HepG2 (cell line): Measurements from ENCODE around the gene PDGFB. TPM values are rescaled to one million over a fixed set of nuclear protein-coding genes. Genes with fewer than 3 reads are reported as not detected.

Source experiments
- ATF2 ChIP-seq: sonication (generic); formaldehyde crosslinking; IDR thresholded peaks from 2 replicates; pipeline ENCODE4 v1.4.0; 2020; ENCODE audit warnings: missing genetic modification reagents
- BCL6 ChIP-seq: IDR thresholded peaks from 2 replicates; pipeline ENCODE4 v1.6.1; 2016; ENCODE audit warnings: missing genetic modification reagents, missing compliant biosample characterization
- BRCA1 ChIP-seq: sonication (generic); formaldehyde crosslinking; IDR thresholded peaks from 2 replicates; pipeline ENCODE4 v1.4.0; 2020; ENCODE audit warnings: missing genetic modification reagents
- CEBPG ChIP-seq: IDR thresholded peaks from 2 replicates; pipeline ENCODE4 v1.6.1; 2016
- CREB1 ChIP-seq, 2 experiments: fragments of 450-650 bp in 1 of 2; IDR thresholded peaks; 2 replicates each; pipeline ENCODE4 v1.6.1; 2016 to 2017; ENCODE audit warnings: control low read depth in 1 of 2, mild to moderate bottlenecking in 1 of 2, missing compliant biosample characterization in 1 of 2, missing genetic modification characterization in 1 of 2
- CTCF ChIP-seq: sonication (generic); formaldehyde crosslinking; IDR thresholded peaks from 2 replicates; pipeline ENCODE4 v1.5.0; 2020; ENCODE audit warnings: mild to moderate bottlenecking, missing genetic modification reagents, moderate library complexity
- ETV5 ChIP-seq: IDR thresholded peaks from 2 replicates; pipeline ENCODE4 v1.6.1; 2018; ENCODE audit warnings: missing biosample characterization, missing genetic modification reagents, inconsistent platforms, borderline replicate concordance
- FOSL2 ChIP-seq: sonication (generic); formaldehyde crosslinking; IDR thresholded peaks from 2 replicates; pipeline ENCODE4 v1.4.0; 2020; ENCODE audit warnings: missing genetic modification reagents
- JUND ChIP-seq: sonication (generic); formaldehyde crosslinking; IDR thresholded peaks from 2 replicates; pipeline ENCODE4 v1.8.0; 2022; ENCODE audit warnings: mild to moderate bottlenecking, missing genetic modification reagents
- MXD4 ChIP-seq: IDR thresholded peaks from 2 replicates; pipeline ENCODE4 v1.6.1; 2016; ENCODE audit warnings: mild to moderate bottlenecking, missing biosample characterization, missing genetic modification reagents
- MZF1 ChIP-seq: sonication (generic); formaldehyde crosslinking; IDR thresholded peaks from 2 replicates; pipeline ENCODE4 v1.8.1; 2023; ENCODE audit warnings: mild to moderate bottlenecking, missing genetic modification reagents, borderline replicate concordance
- NFKBIZ ChIP-seq: IDR thresholded peaks from 2 replicates; pipeline ENCODE4 v1.6.1; 2018; ENCODE audit warnings: missing genetic modification reagents, missing compliant biosample characterization
- NR1H2 ChIP-seq: sonication (generic); formaldehyde crosslinking; IDR thresholded peaks from 2 replicates; pipeline ENCODE4 v1.8.1; 2022; ENCODE audit warnings: low read depth, missing genetic modification reagents, borderline replicate concordance
- RORA ChIP-seq: sonication (generic); formaldehyde crosslinking; IDR thresholded peaks from 2 replicates; pipeline ENCODE4 v1.5.0; 2020; ENCODE audit warnings: mild to moderate bottlenecking, missing genetic modification reagents, moderate library complexity
- SP5 ChIP-seq: IDR thresholded peaks from 2 replicates; pipeline ENCODE4 v1.6.1; 2016; ENCODE audit warnings: low read depth, borderline replicate concordance
- ZFP36L1 ChIP-seq: sonication (generic); formaldehyde crosslinking; IDR thresholded peaks from 2 replicates; pipeline ENCODE4 v1.8.0; 2022; ENCODE audit warnings: mild to moderate bottlenecking, missing genetic modification reagents, moderate library complexity
- ZNF350 ChIP-seq: sonication (generic); formaldehyde crosslinking; IDR thresholded peaks from 2 replicates; pipeline ENCODE4 v1.4.0; 2020; ENCODE audit warnings: mild to moderate bottlenecking, low read depth, missing genetic modification reagents, borderline replicate concordance
- ZNF414 ChIP-seq: sonication (generic); formaldehyde crosslinking; IDR thresholded peaks from 2 replicates; pipeline ENCODE4 v1.5.0; 2020; ENCODE audit warnings: missing genetic modification reagents
- ZNF563 ChIP-seq: sonication (generic); formaldehyde crosslinking; IDR thresholded peaks from 2 replicates; pipeline ENCODE4 v1.8.0; 2022; ENCODE audit warnings: mild to moderate bottlenecking, moderate library complexity, missing genetic modification reagents
- ZNF572 ChIP-seq: sonication (generic); formaldehyde crosslinking; IDR thresholded peaks from 2 replicates; pipeline ENCODE4 v1.5.1; 2020; ENCODE audit warnings: mild to moderate bottlenecking, missing genetic modification reagents
- ZNF710 ChIP-seq: sonication (generic); formaldehyde crosslinking; IDR thresholded peaks from 2 replicates; pipeline ENCODE4 v1.5.0; 2020; ENCODE audit warnings: mild to moderate bottlenecking, missing genetic modification reagents, borderline replicate concordance
- ZNF724P ChIP-seq: sonication (generic); formaldehyde crosslinking; IDR thresholded peaks from 2 replicates; pipeline ENCODE4 v1.8.0; 2022; ENCODE audit warnings: missing genetic modification reagents, borderline replicate concordance
- ZNF777 ChIP-seq: sonication (generic); formaldehyde crosslinking; IDR thresholded peaks from 2 replicates; pipeline ENCODE4 v1.4.0; 2020; ENCODE audit warnings: missing genetic modification reagents
- ZNF816 ChIP-seq: sonication (generic); formaldehyde crosslinking; IDR thresholded peaks from 2 replicates; pipeline ENCODE4 v1.8.0; 2022; ENCODE audit warnings: missing genetic modification reagents, mild to moderate bottlenecking, borderline replicate concordance
- ZSCAN21 ChIP-seq: sonication (generic); formaldehyde crosslinking; IDR thresholded peaks from 2 replicates; pipeline ENCODE4 v1.8.0; 2022; ENCODE audit warnings: mild to moderate bottlenecking, missing genetic modification reagents, moderate library complexity, borderline replicate concordance
- polyA plus RNA-seq, 8 experiments: library from polyadenylated mRNA; depleted of rRNA in 3 of 8; stranded (reverse) in 7 of 8; unstranded in 1 of 8; fragments of >200 nt; fragmentation: Illumina TruSeq in 4 of 8; extraction: Trizol in 4 of 8; gene quantifications; 2 replicates each; pipeline versions ENCODE4 v1.2.1 to v1.2.3, GENCODE V29; 2011 to 2016; ENCODE audit warnings: low read depth in 4 of 8, missing spikeins in 1 of 8, mixed read lengths in 1 of 8; ENCODE audit not compliant: insufficient read depth in 1 of 8
- total RNA-seq, 5 experiments: library from RNA; depleted of rRNA; stranded (reverse); fragments of >200 nt; fragmentation: Illumina TruSeq; extraction: Trizol; gene quantifications; 2 replicates each; pipeline ENCODE4 v1.2.3, GENCODE V29; 2016; ENCODE audit warnings: low read depth in 1 of 5

The PDGFB gene
- total and polyA plus RNA-seq, 2 of the 13 experiments (the other 11 are each of a cell fraction or from before 2014, with no cell fraction given) = 1.4 to 10.1 TPM

GRCh38 chr22:39290724-39291161, 46.0 kb upstream of the PDGFB start (continued):
- TF ChIP-seq CREB1 (IDR thresholded peaks at IDR 0.05) (no peak), CREB1 (CRISPR knock-in tag; IDR thresholded peaks at IDR 0.05) (no peak), ZNF724P (CRISPR knock-in tag) (0 out of 2 replicates have a peak, but pooled peaks have one; percentile 29), ZNF572 (CRISPR knock-in tag) (no peak), ATF2 (CRISPR knock-in tag) (0 out of 2 replicates have a peak, but pooled peaks have one; percentile 14), NFKBIZ (CRISPR knock-in tag) (no peak), CEBPG (CRISPR knock-in tag) (0 out of 2 replicates have a peak, but pooled peaks have one; percentile 2), ZNF414 (CRISPR knock-in tag) (0 out of 2 replicates have a peak, but pooled peaks have one; percentile 63), ETV5 (CRISPR knock-in tag) (peak; percentile 43; the same call in 1 of the 2 replicates), SP5 (CRISPR knock-in tag) (0 out of 2 replicates have a peak, but pooled peaks have one; percentile 13), MXD4 (CRISPR knock-in tag) (peak; percentile 53; the same call in 1 of the 2 replicates), BCL6 (CRISPR knock-in tag) (peak; percentile 61), ZNF350 (CRISPR knock-in tag) (0 out of 2 replicates have a peak, but pooled peaks have one; percentile 21), ZSCAN21 (CRISPR knock-in tag) (no peak), JUND (0 out of 2 replicates have a peak, but pooled peaks have one; percentile 38), CTCF (peak; percentile 10; the same call in 1 of the 2 replicates), FOSL2 (CRISPR knock-in tag) (peak; percentile 60), ZFP36L1 (CRISPR knock-in tag) (no peak), BRCA1 (no peak), ZNF563 (0 out of 2 replicates have a peak, but pooled peaks have one; percentile 56), ZNF816 (CRISPR knock-in tag) (no peak), RORA (CRISPR knock-in tag) (no peak), NR1H2 (CRISPR knock-in tag) (no peak), ZNF777 (CRISPR knock-in tag) (no peak), ZNF710 (no peak), MZF1 (0 out of 2 replicates have a peak, but pooled peaks have one; percentile 68)
